Fibroblast of lung (primary cell): ENCODE data around the gene ENPP6. TPM values are rescaled to one million over a fixed set of nuclear protein-coding genes. Genes with fewer than 3 reads are reported as not detected.

ENCODE experiments used
- DNase-seq, 2 donors: peaks; one replicate each; pipeline versions ENCODE4 v3.0.0 to v3.0.0-alpha.2; 2010; ENCODE audit warnings: low read depth in 2 of 2
- H2AFZ ChIP-seq: 2 replicates; pipeline ENCODE4 v1.5.1; 2012; ENCODE audit warnings: low read length, control low read depth, inconsistent platforms
- H3K27ac ChIP-seq: 2 replicates; pipeline ENCODE4 v1.5.1; 2011; ENCODE audit warnings: low read length, control low read depth; ENCODE audit not compliant: insufficient read depth
- H3K27me3 ChIP-seq: 2 replicates; pipeline ENCODE4 v1.5.1; 2011; ENCODE audit warnings: mild to moderate bottlenecking, low read length; ENCODE audit not compliant: control insufficient read depth, insufficient read depth
- H3K36me3 ChIP-seq: 2 replicates; pipeline ENCODE4 v1.5.1; 2011; ENCODE audit warnings: low read length; ENCODE audit not compliant: control insufficient read depth, insufficient read depth
- H3K4me1 ChIP-seq: 2 replicates; pipeline ENCODE4 v1.5.1; 2011; ENCODE audit warnings: low read length; ENCODE audit not compliant: control insufficient read depth, insufficient read depth; ENCODE audit errors: extremely low read depth
- H3K4me2 ChIP-seq: 2 replicates; pipeline ENCODE4 v1.5.1; 2011; ENCODE audit warnings: low read length, control low read depth; ENCODE audit not compliant: insufficient read depth; ENCODE audit errors: extremely low read depth
- H3K4me3 ChIP-seq, 4 experiments: fragments of 200-600 bp in 1 of 4; sonication (generic) in 1 of 4; replicated peaks in 1 of 4; 2 replicates each; pipeline ENCODE4 v1.5.1; 2011 to 2016; ENCODE audit warnings: low read length in 4 of 4, low read depth in 3 of 4, mild to moderate bottlenecking in 3 of 4, control low read depth in 2 of 4, inconsistent platforms in 1 of 4, mixed read lengths in 1 of 4; ENCODE audit not compliant: insufficient read depth in 1 of 4; ENCODE audit errors: control extremely low read depth in 1 of 4
- H3K79me2 ChIP-seq: 2 replicates; pipeline ENCODE4 v1.5.1; 2012; ENCODE audit warnings: mild to moderate bottlenecking, low read length, inconsistent platforms; ENCODE audit not compliant: control insufficient read depth, insufficient read depth
- H3K9ac ChIP-seq: 2 replicates; pipeline ENCODE4 v1.5.1; 2011; ENCODE audit warnings: mild to moderate bottlenecking, low read length, control low read depth; ENCODE audit not compliant: insufficient read depth
- H3K9me3 ChIP-seq: 2 replicates; pipeline ENCODE4 v1.5.1; 2012; ENCODE audit warnings: low read depth, low read length; ENCODE audit not compliant: control insufficient read depth, insufficient read depth
- H4K20me1 ChIP-seq: 2 replicates; pipeline ENCODE4 v1.5.1; 2011; ENCODE audit warnings: low read length; ENCODE audit not compliant: control insufficient read depth, insufficient read depth; ENCODE audit errors: extremely low read depth
- CTCF ChIP-seq, 2 donors: IDR thresholded peaks in 1 of 2; conservative IDR thresholded peaks in 1 of 2; 1 replicate in 1 of 2; 2 replicates in 1 of 2; pipeline ENCODE4 v1.5.1; 2011 to 2012; ENCODE audit warnings: low read length in 2 of 2, control low read depth in 1 of 2, inconsistent platforms in 1 of 2, low read depth in 1 of 2, mild to moderate bottlenecking in 1 of 2
- EZH2 ChIP-seq: IDR thresholded peaks from 2 replicates; pipeline ENCODE4 v1.5.1; 2012; ENCODE audit warnings: low read length, control low read depth, mild to moderate bottlenecking; ENCODE audit errors: missing control alignments
- polyA plus RNA-seq, 2 donors: library from polyadenylated mRNA; depleted of rRNA in 1 of 2; stranded (reverse) in 1 of 2; unstranded in 1 of 2; fragments of >200 nt; gene quantifications; 2 replicates each; pipeline ENCODE4 v1.2.1, GENCODE V29; 2011 to 2012; ENCODE audit warnings: missing spikeins in 1 of 2
- total RNA-seq: library from RNA; depleted of rRNA; stranded (reverse); fragments of >200 nt; gene quantifications from 2 replicates; pipeline ENCODE4 v1.2.1, GENCODE V29; 2014

ENPP6 gene
- total and polyA plus RNA-seq, 2 donors (not counting 1 experiment from before 2014, with no cell fraction given): 0.17 to 0.33 TPM

- no peak overlapping the region for H3K4me3 ChIP-seq
- no peaks in the 10 kb centered on the region for H3K36me3 ChIP-seq
- no peaks in the 10 kb centered on the region for H3K27me3 ChIP-seq
- no peak overlapping the region for H3K27ac ChIP-seq
- H2AFZ ChIP-seq: no peak overlapping the region
- H4K20me1 ChIP-seq: no peaks in the 10 kb centered on the region
- no peak for TF ChIP-seq CTCF (conservative IDR thresholded peaks at IDR 0.05 in 1 of 2, IDR thresholded peaks at IDR 0.05 in 1 of 2; ENCODE audit: low read depth in 1 of 2, low read length in 2 of 2)
- TF ChIP-seq EZH2: no peak
- H3K4me2 ChIP-seq: no peak overlapping the region
- no peak overlapping the region for H3K9ac ChIP-seq
- no peaks in the 10 kb centered on the region for H3K9me3 ChIP-seq
- DNase-seq: no peak
- H3K4me1 ChIP-seq: no peaks in the 10 kb centered on the region
- H3K79me2 ChIP-seq: no peaks in the 10 kb centered on the region
Observed at GRCh38 chr4:184200296-184200695, 17.4 kb downstream of the ENPP6 start.

- Histone ChIP-seq H3K27ac (no peak overlapping the region), H4K20me1 (no peaks in the 10 kb centered on the region), H3K4me1 (no peaks in the 10 kb centered on the region), H3K4me3 (no peak overlapping the region), H3K4me2 (no peak overlapping the region), H3K27me3 (no peaks in the 10 kb centered on the region), H3K9ac (no peak overlapping the region), H3K79me2 (no peaks in the 10 kb centered on the region), H3K9me3 (no peaks in the 10 kb centered on the region), H3K36me3 (no peaks in the 10 kb centered on the region), H2AFZ (no peak overlapping the region)
- no peak for TF ChIP-seq CTCF (conservative IDR thresholded peaks at IDR 0.05 in 1 of 2, IDR thresholded peaks at IDR 0.05 in 1 of 2; ENCODE audit: low read depth in 1 of 2, low read length in 2 of 2)
- TF ChIP-seq EZH2: no peak
- DNase-seq: no peak
Observed at GRCh38 chr4:184199780-184200179, 17.9 kb downstream of the ENPP6 start.

GRCh38 chr4:184198190-184198589 lies 19.5 kb downstream of the ENPP6 start:
- no peak overlapping the region for H2AFZ ChIP-seq
- H3K27me3 ChIP-seq: no peaks in the 10 kb centered on the region
- no peak for DNase-seq
- no peaks in the 10 kb centered on the region for H3K36me3 ChIP-seq
- H3K9me3 ChIP-seq: no peaks in the 10 kb centered on the region
- H3K4me1 ChIP-seq: no peaks in the 10 kb centered on the region
- H3K9ac ChIP-seq: no peak overlapping the region
- TF ChIP-seq EZH2: no peak
- TF ChIP-seq CTCF (conservative IDR thresholded peaks at IDR 0.05 in 1 of 2, IDR thresholded peaks at IDR 0.05 in 1 of 2; ENCODE audit: low read depth in 1 of 2, low read length in 2 of 2): no peak
- no peak overlapping the region for H3K4me3 ChIP-seq
- H4K20me1 ChIP-seq: no peaks in the 10 kb centered on the region
- H3K27ac ChIP-seq: no peak overlapping the region
- no peaks in the 10 kb centered on the region for H3K79me2 ChIP-seq
- no peak overlapping the region for H3K4me2 ChIP-seq
